Myocyte (in vitro differentiated cells): ENCODE results near the gene INTS11. TPM values are rescaled to one million over a fixed set of nuclear protein-coding genes. Genes with fewer than 3 reads are reported as not detected.
A peak's percentile ranks its signal among the peaks of the same experiment; 100 is the strongest.

ENCODE experiments used
- DNase-seq: peaks from one replicate; pipeline ENCODE4 v3.0.0-alpha.2; 2012; ENCODE audit warnings: low read depth
- microRNA-seq: library from miRNA; unstranded; fragments of <30 nt; microRNA quantifications from one replicate; pipeline ENCODE4, GENCODE V29; 2016
- total RNA-seq: library from RNA; depleted of rRNA; stranded (reverse); fragments of >200 nt; gene quantifications from 2 replicates; pipeline ENCODE4 v1.2.3, GENCODE V29; 2014

The INTS11 gene
- total RNA-seq, 1 donor from 2014 or later, result 74.5 TPM

DNA sequence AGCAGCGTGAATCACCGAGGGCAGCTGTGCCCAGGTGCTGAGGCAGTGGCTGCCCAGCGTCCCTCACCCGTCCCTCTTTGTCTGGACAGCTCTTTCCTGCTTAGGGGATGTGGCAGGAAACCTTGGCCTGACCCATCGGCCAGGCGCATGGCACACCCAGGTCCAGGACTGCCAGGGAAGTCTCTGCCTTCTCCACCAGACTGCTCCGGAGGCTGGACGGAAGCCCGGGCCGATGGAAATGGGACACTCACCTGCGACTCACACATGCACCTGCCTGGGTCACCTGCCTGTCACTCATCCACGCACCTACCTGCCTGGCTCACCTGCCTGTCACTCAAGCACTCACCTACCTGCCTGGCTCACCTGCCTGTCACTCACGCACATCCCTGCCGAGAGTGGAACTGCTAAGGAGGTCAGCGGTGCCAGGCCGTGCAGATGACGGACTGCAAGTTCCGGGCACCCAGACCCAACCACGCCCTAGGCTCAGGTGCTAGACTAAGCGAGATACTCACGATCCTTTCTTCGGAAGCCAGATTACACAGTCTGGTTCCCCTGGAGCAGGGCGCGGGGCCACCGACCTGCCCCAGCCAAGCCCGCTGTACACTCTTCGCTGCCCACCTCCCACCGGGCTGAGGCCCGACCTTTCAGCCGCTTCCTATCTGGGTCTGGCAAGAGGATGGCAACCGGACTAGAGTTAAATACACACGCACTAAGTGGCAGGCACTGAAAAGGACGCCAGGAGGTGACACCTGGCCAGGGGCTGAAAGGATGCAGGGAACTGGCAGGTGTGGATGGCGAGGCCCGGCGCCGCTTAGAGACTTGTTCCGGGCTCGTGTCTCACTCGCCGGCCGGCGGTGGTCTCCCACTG is 51.9 kb downstream of the INTS11 start:
- no peak for DNase-seq

DNA sequence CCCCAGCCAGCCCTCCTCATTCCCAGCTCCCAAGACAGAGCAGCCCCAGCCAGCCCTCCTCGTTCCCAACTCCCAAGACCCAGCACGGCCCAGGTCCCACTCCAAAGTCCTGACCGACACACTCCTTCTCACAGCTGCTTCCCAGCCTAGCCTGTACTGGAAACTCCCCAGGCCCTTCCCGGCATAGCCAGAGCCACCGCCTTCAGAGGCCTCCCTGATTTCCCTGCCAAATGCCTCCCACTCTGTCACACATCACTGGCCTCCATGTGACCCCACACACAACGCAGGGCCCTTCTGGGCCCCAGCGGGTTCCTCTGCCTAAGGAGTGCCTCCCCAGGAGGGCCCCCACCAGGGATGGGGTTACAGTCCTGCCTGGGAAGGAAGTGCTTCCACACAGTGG is 53.6 kb downstream of the INTS11 start:
- DNase-seq, result no peak

DNA sequence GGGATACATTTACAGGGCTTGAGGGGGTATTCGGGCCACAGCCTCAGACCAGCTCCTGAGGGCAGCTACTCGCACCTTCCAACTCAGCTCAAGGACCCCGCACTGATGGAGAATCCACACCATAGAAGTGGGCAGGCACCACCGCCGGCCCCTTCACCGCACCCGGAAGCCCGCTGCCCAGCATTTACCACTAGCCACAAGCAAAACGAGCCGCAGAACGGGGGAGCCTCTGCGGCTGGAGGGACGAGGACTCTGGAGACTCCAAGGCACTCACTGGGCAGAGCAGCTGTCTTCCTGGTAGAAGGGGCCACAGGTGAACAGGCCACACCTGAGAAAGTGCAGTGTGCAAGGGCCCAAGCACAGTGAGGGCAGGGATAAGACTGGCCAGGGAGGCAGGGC is 56.2 kb downstream of the INTS11 start:
- no peak for DNase-seq

DNA sequence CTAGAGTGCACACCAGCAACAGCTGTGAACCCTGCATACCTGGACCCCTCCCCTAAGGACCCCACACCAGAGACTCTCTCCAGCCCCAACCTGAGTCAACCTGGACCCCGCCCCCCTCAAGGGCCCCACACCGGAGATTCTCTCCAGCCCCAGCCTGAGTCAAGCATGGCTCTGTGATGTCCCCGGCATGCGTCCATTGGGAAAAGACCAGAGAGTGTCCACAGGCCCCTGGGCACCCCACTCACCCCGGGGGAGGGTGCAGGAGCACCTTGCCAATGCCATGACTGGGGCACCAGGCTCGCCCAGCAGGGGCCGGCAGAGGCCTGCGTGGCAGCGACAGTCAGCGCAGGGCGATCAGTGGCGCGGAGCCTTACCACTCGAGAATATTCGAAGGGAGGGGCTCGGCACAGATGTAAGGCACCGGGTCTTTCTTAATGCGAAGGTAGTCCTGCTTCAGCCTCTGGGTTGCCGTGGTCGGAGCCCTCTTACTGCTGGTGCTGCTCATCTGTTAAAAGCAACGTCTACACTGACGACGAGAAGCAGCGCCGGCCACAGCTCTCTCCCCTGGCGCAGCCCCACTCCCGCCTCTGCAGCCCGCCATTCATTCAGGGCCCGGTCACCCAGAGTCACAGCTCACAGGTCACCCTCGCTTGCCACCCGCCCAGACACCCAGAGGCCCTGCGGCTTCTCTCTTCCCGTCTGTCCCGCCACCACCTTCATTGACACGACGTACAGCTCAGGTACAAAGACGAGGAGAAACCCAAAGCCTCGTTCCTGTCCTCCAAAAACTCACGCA is 56.8 kb downstream of the INTS11 start:
- no peak for DNase-seq

DNA sequence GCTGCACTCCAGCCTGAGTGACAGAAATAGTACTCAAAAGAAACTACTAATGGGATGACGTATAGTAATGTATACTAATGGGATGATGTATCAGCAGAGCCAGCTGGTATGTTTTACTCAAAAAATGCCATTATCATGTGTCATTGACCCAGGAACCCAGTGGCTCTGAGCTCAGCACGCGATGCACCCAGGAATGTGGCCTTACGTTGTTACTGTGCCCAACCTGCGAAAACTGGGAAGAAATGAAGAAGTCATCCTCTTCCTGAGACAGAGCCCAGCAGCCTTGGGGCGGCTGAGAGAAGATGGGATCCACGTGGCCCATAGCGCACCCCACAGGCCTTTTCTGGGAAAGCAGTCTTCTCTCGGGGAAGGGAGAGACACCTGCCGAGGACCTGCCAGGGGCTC is 59.6 kb downstream of the INTS11 start:
- peak; percentile 83 for DNase-seq

DNA sequence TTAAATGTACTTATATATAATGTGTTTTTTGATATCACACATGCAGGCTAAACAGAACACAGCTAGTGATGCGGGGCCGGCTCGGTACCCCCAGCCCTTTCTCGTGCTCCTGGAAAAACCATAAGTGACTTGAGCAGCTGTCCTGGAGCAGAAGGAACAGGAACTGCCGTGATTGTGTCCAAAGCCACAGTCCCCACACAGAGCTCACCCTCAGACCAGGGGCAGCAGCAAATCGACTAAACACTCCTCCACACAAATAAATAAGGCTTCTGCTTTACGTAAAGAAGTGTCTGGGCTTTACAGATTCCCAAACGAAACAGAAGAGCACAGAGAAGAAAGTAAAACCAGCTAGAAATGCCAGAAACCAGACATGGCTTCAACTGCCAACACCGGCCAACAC is 60.4 kb downstream of the INTS11 start:
- peak; percentile 77 for DNase-seq

DNA sequence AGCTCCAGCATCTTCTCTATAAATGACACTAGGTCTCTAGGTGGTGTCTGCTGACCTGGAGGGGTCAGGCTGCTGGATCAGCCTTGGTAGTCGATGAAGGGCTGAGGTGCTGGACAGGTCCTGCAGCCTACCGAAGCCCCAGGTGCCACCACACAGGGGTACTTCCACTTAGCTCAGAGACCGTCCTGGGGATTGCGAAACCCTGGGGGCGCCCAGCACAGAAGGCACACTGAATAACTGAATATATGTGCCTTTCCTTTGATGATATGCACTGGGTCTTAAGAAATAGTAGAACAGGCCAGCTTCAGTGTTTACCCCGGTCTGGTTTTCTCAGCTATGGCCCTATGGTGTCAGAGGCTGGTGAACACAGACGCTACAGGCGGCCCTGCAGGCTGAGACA is 61.7 kb downstream of the INTS11 start:
- no peak for DNase-seq

DNA sequence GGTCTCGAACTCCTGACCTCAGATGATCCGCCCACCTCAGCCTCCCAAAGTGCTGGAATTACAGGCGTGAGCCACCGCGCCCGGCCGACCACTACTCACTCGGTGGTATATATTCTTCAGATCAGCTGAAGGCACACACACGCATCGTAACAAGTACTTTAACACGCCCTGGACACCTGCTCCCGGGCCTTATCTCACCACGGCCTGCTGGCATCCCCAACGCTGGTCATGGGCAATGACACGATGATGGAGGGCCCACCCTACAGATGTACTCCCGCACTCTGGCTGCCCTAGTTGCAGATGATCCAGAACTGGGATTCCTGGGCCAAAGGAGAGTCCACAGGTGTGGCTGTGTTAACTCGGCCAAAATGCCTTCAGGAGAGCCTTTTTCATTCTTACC is 62.4 kb downstream of the INTS11 start:
- DNase-seq, result no peak

Small RNA genes lying within 50 kb of the gene (microRNA-seq; reads per million reads assigned to microRNA genes)
- gene MIR6726 (not detected), gene MIR6727 (not detected), gene MIR6808 (0.48 reads per million)

Other genes with a start within 250 kb of the INTS11 start
- gene C1orf159, start 208.6 kb downstream of the INTS11 start, total RNA-seq, result 10.0 and 11.7 TPM in 2 replicates
- gene TTLL10, start 150.8 kb downstream of the INTS11 start, total RNA-seq, result not detected in 2 replicates
- 0.47 TPM in 1 of 2 replicates, not detected in the other for gene TNFRSF18, start 118.1 kb downstream of the INTS11 start, total RNA-seq
- gene TNFRSF4, start 110.5 kb downstream of the INTS11 start, total RNA-seq, result not detected in 2 replicates
- gene SDF4, start 92.7 kb downstream of the INTS11 start, total RNA-seq, result 142 and 150 TPM in 2 replicates
- 61.8 and 68.1 TPM in 2 replicates for gene B3GALT6, start 92.4 kb downstream of the INTS11 start, total RNA-seq
- 1.2 TPM in 1 of 2 replicates, not detected in the other for gene C1QTNF12, start 77.9 kb downstream of the INTS11 start, total RNA-seq
- gene UBE2J2, start 50.8 kb downstream of the INTS11 start, total RNA-seq, result 50.3 and 52.2 TPM in 2 replicates
- gene SCNN1D, start 44.2 kb downstream of the INTS11 start, total RNA-seq, result 2.2 and 2.5 TPM in 2 replicates
- 97.3 and 106 TPM in 2 replicates for gene ACAP3, start 16.7 kb downstream of the INTS11 start, total RNA-seq
- 41.6 and 43.4 TPM in 2 replicates for gene PUSL1, start 16.1 kb downstream of the INTS11 start, total RNA-seq
- 26.2 and 28.9 TPM in 2 replicates for gene CPTP, start 142 bp upstream of the INTS11 start, total RNA-seq
- 0.10 and 0.13 TPM in 2 replicates for gene TAS1R3, start 6.6 kb upstream of the INTS11 start, total RNA-seq
- gene DVL1, start 24.8 kb upstream of the INTS11 start, total RNA-seq, result 121 and 137 TPM in 2 replicates
- 224 and 252 TPM in 2 replicates for gene MXRA8, start 33.9 kb upstream of the INTS11 start, total RNA-seq
- 183 and 198 TPM in 2 replicates for gene AURKAIP1, start 50.5 kb upstream of the INTS11 start, total RNA-seq
- gene CCNL2, start 74.7 kb upstream of the INTS11 start, total RNA-seq, result 185 and 228 TPM in 2 replicates
- gene MRPL20, start 82.6 kb upstream of the INTS11 start, total RNA-seq, result 113 TPM in 2 replicates
- not detected in 2 replicates for gene ANKRD65, start 96.6 kb upstream of the INTS11 start, total RNA-seq
- gene VWA1, start 111.0 kb upstream of the INTS11 start, total RNA-seq, result 0.52 and 1.0 TPM in 2 replicates
- not detected in 2 replicates for gene ATAD3C, start 125.0 kb upstream of the INTS11 start, total RNA-seq
- gene ATAD3B, start 147.1 kb upstream of the INTS11 start, total RNA-seq, result 12.1 and 20.2 TPM in 2 replicates
- gene ATAD3A, start 187.5 kb upstream of the INTS11 start, total RNA-seq, result 31.3 and 41.9 TPM in 2 replicates
- not detected in 2 replicates for gene TMEM240, start 216.0 kb upstream of the INTS11 start, total RNA-seq